ENCODE results near the gene AAK1.
"Not testable (repeated sequence)": the region's sequence is repeated elsewhere in the genome, so short reads cannot be mapped to it uniquely, and the experiment has no call there.

AAK1 gene

DNA sequence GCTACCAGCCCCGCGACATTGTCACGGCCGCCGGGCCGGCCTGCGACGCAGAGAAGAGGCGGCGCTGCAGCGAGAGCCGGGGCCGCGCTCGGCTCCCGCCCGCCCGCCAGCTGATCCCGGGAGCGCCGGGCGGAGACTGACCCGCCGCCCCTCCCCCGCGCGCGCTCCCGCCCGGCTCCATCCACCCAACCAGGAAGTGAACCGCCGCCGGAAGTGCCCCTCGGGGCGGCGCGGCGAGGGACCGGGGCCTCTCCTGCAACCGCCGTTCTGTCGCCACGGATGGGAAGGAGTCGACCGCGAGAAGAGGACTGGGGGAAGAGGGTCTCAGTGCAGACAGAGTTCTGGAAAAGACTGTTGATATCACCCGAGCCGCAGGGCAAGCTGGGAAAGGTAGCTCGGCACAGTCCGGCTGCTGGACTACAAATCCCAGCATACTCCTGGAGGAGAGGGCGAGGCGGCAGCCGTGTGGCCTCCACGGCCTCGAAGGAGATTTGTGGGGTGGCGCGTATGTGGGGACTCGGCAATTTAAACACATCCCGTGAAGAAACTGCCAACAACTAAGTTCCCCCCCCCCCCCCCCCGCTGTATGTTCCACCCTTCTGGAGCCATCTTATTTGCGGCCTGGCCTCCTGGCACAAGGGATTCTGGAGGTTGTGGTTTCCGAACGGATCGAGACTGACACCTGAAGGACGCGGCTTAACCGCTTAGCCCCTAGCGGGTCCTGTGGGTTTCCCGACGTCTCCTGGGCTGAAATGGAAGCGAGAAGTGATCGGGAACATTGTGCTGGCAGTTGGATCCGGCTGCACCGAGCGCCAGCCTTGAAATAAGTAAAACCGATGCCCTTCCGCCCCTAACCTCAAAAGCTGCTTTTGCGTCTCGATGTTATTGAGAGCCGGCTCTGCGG is at the start of gene AAK1:
AAK1 (minus strand) TSS at position 138 of the 904 bp plus-strand sequence. CDS start 699 bp downstream, outside the sequence.
- peak; percentile 92 for DNase-seq

DNA sequence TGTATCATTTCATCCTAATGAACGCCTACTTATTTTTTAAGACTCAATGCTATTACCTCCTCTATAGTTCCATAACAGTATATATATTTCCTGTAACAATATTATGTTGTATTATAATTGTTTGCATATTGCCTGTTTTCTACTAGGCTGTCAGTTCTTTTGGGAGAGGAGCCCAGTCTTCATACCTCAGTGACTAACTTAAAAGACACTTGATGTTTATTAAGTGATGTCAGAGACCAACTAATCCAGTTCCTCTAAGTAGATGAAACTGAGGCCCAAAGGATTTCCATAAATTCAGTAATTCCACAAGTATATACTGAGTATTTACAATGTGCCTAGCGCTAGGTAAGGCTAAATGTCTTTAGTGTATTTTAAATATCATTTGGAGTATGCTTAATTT is 48.9 kb upstream of the AAK1 start:
- peak; percentile 82 for DNase-seq

DNA sequence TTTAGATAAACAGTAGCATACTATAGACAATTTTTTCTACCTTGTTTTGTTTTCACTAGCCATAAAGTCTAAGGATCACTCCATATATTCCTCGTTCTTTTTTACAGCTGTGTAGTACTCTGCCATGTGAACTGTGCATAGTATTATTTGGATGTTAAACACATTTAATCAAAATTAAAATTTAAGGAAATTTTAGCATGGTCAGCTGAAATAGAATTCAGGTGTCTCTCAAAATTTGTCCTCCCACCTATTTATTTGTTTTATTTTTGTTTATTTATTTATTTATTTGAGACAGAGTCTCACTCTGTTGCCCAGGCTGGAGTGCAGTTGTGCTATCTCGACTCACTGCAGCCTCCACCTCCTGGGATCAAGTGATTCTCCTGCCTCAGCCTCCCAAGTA is 46.4 kb upstream of the AAK1 start:
- no peak for DNase-seq

DNA sequence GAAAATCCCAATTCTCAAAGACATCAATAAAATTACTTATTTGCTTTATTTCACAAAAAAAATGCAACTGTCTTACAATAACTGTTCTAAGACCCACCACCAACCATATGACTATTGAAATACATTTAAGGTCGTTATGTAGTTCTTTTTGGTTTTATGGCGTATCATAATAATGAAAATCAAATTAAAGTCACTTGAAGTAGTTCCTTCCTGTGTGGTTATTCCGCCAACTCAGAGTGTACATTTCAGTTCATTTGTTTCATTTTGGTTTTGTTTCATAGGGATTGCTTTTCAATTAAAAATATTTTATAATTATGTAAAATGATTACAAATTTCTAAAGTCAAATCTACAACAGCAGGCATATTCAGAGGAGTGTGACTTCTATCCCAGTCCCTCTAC is 45.9 kb upstream of the AAK1 start:
- no peak for DNase-seq

DNA sequence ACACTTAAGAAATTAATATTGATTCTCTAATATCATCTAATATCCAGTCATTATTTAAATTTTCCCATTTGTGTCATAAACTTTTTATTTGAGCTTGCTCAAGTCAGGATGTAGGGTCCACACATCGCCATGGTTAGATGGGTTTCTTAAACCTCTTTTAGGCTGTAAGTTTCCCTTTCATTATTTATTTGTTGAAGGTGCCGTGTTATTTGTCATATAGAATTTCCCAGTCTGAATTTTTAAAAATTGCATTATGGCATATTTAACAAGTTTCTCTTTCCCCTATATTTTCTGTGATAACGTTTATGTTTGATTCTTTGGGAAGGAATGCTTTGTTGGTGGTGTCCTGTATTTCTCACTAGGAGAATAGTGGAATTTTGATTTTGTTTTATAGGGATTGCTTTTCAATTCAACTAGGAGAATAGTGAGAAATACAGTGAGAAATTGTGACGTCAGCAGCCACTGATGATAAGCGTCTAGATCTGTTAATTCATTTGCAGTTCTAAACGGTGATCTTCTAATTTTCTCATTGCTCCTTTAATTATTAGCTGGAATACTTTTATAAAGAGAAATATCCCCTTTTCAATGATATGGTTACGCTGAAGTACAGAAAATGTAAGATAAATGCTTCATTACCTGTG is 44.6 kb upstream of the AAK1 start:
- DNase-seq = no peak

DNA sequence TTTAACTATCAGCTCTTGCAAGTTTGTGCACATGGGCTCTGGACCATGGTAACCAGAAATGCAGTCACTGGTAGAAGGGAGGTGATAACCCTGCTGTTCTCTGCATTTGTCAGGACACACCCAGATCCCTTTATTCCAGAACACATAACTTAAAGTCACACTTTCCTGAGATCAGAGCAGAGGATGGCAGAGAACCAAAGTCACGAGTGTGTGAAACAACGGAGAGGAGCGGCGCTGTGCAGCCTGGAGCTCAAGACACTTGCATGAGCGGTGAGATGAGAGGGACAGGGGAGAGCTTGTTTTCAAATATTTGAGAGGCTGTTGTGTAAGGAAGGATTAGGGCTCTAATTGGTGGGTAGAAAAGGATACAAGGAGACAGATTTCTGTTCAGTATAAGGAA is 43.3 kb upstream of the AAK1 start:
- DNase-seq = no peak

DNA sequence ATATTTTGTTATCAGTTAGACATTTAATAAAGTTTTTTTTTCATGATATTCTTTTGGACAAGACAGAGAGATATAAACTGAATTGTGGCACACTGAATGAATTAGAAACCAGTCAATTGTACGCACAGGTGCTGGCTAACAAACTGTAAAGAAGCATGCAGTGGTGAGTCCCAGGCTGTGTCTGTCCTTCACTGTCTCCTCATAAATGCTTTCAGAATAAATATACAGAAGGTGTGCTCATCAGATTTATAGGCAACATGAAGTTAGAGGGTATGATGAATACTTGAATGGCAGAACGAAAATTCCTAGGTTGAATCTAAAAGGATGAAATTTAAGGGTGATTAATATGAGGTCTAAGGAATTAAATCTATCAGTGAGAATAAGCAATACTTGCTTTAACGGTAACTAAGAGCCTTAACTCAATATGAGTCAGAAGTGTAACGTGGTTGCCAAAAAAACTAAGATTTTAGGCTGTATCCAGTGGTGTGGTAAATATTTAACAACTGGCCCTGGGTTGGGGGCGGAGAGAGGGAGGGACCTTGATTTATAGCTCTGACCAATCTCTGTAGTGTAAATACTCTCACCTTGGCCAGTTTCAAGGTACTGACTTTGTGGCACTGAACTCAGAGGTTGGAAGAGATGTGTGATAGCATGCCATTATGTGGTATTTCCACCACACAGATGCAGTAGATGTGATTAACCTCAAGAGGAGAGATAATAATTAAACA is 41.9 kb upstream of the AAK1 start:
- DNase-seq = peak; percentile 46

DNA sequence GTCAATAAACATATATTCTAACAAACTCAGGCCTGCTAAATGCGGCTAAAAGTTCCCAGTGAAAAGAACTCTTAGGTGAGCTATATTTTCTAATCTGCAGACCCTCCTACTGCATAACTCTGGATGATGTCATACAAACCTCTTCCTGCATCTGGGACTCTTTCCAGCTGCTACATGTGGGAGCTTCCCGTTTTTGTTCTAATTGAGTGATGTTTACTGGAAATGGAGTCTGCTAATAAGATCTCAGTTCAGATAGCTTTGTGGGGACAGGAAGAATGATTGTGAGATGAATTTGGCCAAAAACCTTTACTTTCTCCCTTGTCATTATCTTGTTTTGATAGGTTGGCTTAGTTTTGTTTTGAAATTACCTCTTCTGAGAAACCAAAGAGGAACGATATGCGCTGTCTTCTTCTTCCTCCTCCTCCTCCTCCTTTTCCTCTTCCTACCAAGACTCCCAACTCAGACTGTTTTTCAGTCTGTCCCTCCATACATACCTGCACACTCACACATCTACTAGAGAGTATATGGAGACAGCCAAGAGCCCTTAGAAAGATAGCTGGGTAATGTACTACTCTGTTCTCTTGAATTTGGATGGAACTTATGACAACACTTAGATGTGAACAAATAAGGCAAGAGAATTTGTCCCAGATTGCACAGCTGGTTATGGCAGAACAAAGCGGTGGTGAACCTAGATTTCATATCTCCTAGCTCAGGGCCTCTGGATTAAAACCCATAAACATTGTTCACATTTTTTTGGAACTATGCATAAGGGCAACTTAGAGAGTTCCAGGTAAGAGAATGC is 39.8 kb upstream of the AAK1 start:
- DNase-seq = peak; percentile 88

DNA sequence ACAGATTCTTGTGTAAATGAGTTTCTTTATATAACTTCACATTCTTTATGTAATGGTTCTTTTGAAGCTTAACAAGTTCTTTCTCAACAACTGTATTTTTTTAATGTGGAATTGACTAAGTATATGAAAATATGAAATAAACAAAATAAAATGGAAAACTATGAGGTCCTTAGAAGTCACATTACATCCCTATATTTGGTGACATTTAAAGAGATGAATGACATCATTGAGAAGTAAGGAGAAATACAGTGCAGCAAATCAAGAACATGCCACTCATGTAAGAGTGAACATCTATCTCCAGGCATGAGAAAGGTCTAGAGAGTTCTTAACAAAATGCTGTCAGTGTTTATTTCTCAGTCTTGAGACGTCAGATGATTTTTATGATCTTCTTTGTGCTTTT is 39.0 kb upstream of the AAK1 start:
- DNase-seq = no peak

DNA sequence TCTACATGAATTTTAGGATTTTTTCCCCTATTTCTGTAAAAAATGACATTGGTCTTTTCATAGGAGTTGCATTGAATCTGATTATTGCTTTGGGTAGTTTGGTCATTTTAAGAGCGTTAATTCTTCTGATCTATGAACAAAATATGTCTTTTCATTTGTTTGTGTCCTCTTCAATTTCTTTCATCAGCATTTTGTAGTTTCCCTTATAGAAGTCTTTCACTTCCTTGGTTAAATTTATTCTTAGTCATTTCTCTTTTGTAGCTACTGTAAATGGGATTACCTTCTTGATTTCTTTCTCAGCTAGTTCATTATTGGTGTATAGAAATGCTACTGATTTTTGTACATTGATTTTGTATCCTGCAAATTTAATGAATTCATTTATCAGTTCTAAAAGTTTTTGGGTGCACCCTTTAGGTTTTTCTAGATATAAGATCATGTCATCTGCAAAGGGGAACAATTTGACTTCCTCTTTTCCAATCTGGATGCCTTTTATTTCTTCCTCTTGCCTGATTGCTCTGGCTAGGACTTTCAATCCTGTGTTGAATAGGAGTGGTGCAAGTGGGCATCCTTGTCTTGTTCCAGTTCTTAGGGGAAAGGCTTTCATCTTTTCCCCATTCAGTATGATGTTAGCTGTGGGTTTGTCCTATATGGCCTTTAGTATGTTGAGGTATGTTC is 36.6 kb upstream of the AAK1 start:
- DNase-seq = no peak

DNA sequence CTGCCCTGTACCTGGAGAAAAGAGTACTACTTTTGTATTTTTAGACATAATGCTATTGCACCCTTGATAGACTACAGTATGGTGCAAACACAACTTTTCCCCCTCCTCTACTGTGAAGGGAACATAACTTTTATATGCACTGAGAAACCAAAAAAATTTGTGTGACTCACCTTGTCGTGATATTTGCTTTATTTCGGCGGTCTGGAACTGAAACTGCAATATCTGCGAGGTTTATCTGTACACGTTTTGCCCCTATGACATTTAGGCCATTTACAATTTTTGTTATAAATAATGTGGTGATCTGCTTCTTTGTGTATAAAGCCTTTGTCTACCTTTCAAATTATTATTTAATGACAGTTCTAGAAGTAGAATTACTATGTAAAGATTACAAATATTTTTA is 34.4 kb upstream of the AAK1 start:
- DNase-seq = no peak

DNA sequence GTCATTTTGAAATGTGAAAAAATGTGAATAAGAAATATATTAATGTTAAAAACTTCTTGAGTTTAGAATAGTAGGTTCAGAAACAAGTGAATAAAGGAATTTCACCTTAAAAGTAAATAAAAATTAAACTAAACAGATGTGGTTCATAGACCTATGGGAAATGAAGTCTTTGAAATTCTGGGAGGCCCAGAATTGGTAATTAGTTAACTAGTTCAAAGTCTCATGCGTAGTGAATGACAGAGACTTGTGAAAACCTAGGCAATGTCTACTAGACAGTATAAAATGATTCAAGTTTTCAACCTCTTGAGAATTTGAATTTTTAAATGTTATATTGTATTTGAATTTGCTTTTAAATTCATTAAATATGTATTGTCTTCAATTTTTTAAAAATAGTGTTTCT is 32.6 kb upstream of the AAK1 start:
- no peak for DNase-seq

DNA sequence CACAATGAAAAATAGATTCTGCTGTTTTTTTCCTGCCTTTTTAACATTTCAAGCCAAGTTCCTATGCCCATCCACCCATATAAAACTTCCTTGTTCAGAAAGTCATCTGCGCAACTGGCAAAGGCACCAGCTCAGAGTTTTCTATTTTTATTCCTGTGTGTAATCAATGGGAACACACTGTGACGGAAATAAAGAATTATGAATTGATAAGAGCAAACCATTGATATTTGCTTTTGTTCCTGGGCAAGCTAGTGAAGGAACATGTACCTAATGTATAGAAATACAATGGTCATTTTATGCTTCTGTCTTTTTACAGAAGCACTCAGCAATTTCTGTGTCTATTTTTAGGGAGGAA is 30.8 kb upstream of the AAK1 start:
- DNase-seq = no peak

DNA sequence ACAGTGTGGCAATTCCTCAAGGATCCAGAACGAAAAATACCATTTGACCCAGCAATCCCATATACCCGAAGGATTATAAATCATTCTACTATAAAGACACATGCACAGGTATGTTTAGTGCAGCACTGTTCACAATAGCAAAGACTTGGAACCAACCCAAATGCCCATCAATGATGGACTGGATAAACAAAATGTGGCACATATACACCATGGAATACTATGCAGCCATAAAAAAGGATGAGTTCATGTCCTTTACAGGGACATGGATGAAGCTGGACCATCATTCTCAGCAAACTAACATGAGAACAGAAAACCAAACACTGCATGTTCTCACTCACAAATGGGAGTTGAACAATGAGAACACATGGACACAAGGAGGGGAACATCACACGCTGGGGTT is 29.6 kb upstream of the AAK1 start:
- not testable (repeated sequence) for DNase-seq

DNA sequence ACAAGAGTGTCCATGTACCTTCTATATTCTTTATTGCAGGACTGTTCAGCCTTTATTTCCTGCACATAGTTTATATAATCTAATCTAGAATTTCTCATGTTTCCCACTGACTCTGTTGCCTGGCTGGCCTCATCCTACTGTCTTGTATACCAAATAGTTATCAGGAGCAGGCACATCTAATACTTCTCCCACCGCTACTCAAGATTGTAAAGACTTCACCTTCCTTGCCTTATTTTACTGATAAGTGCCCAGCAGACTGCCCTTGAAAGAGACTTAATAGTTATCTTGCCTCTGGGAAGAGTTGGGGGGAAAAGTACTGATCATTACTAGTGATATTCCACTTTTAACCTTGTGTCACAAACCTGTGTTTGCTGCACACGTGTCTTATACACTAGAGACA is 26.1 kb upstream of the AAK1 start:
- no peak for DNase-seq

DNA sequence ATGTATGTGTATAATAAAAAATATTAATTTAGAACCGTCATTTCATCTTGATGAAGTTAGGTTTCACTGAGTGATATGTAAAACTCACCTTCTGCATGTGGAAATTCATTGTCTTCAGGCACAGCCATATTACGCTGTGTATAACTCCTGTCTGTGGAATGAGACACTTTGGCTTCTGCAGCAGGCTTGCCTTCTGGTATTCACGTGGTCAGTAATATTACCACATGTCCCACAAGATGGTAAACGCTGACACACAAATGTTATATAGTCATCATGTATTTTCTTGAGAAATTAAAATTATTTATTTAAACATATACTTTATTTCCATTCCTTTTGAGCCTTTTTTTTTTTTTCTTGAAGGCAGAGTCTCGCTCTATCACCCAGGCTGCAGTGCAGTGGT is 25.1 kb upstream of the AAK1 start:
- peak; percentile 26 for DNase-seq

DNA sequence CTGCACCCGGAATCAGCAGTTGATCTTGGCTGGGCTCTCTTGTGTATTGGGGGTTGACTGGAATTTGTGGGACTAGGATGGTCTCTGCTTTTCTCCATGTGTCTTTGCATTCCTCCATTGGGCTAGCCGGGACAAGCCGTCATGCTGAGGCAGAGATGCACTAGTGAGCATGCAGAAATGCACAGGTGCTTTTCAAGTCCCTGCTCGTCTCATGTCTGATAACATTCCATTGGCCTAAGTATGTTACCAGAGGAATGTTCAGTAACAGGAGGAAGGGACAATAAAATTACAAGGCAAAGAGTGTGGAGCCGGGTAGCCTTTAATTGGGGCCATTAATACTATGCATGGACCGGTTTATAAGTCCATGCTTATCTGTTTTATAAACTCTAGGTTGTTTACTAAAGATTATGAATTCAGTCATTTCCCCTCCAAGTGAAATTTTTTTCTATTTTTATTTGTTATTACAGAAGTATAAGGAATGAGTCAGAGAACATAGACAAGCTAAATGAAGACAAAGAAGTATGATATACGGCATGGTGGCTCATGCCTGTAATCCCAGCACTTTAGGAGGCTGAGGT is 24.4 kb upstream of the AAK1 start:
- peak; percentile 32 for DNase-seq

DNA sequence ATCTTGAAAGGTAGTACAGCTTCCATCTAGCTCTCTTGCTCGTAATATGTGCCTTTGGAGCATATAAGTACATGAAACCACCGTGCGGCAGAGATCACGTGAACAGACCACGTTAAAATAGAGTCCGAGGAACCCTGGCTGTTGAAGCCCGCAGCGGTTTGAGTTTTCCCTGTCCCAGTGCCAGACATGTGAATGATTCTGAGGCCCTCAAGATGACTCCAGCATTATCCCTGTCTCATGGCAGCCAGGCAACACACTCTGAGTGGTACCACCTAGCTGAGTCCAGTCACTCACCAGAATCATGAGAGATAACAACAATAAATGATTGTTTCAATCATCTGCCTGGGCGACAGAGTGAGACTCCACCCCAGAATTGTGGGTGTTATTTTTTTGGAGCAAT is 21.6 kb upstream of the AAK1 start:
- DNase-seq = no peak

DNA sequence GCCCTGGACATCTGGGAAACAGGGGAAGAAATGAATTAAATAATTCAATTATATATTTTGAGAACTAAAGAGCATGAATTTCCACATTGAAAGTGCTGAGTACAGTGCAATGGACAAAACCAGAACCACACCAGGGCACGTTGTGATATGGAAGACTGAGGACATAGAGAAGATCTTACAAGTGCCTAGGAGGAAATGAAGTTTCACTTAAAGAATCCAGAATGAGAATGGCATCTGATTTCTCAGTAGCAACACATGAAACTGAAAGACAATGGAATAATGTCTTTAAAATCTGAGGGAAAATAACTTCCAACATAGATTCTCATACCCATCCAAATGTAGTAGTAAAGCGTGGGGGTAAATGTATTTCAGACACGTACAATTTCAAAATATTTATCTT is 20.3 kb upstream of the AAK1 start:
- no peak for DNase-seq

DNA sequence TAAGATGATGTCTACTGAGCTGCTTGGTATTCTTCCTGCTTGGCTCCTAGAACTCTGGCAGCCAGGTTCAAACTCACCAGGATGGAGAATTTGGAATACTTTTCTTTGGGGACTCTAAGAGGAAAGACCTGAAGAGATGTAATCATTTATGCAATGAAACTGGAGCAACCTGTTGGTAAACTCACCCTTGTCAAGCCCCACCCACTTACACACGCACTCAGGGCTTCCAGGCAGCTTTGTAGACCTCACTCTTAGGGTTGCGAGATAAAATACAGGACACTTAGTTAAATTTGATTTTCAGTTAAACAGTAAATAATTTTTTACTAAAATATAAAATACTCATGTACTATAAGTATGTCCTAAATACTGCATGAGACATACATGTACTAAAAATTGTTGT is 19.0 kb upstream of the AAK1 start:
- DNase-seq = not testable (repeated sequence)

DNA sequence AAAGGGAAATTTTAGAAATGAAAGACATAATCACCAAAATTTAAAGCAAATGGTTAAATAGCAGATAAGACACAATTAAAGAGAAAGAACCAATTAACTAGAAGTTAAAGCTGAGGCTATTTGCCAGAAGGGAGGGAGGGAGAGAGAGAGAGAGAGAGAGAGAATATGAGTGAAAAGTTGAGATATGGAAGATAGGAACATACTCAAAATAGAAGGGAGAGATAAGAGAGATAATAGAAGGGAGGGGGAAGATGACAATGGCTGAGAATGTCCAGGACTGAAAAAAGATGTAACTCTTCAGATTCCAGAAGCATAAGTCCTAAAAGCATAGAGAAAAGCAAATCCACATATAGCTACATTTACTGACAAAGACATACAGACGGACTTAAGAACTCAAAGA is 17.1 kb upstream of the AAK1 start:
- no peak for DNase-seq

DNA sequence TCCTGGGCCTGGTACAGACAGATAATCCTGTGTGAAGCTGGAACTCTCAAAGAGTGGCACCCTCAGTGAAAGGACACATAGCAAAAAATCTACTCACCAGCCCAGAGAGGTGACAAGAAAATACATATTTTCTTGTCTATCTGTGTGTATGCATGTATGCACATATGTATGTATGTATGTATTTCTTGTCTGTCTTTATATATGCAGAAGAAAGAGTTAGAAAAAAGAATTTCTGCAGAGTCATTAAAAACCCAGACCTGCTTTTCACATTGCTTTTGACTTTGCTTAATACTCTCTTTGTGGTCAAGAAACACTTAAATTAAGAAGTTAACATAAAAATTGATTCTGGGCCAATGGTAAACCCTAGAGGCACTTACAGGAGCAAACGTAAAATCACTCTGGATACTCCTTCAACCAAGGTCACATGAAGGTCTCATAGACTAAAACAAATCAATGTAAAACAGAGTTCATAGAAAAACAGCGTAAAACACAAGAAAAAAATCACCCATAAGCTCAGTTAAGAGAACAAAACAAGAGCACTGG is 16.5 kb upstream of the AAK1 start:
- no peak for DNase-seq
